HepG2 (cell line): ENCODE measurements around the gene SNX18. TPM values are rescaled to one million over a fixed set of nuclear protein-coding genes. Genes with fewer than 3 reads are reported as not detected.

Experiments used
- ATAC-seq: fragments of 200-7000 bp; cut with Tn5 transposase; 3 replicates; pipeline ENCODE4 v1.9.1; 2020; ENCODE audit warnings: mild to moderate bottlenecking, moderate library complexity
- BruUV-seq: library from RNA; stranded (reverse); fragments of 400-500 nt; replicated peaks from 2 replicates; lab custom pipeline; 2021; lab: Mats Ljungman, UMichigan
- CTCF ChIA-PET: fragments of 300-600 bp; formaldehyde crosslinking; extraction: SDS; loops from one replicate; lab custom pipeline; 2021; ENCODE audit warnings: low total read pairs, inconsistent platforms, low intra/inter-chr PET ratio; lab: Yijun Ruan, JAX
- POLR2A ChIA-PET: fragments of 350-600 bp; sonication (Branson Sonifier 250); formaldehyde crosslinking; loops from one replicate; lab custom pipeline; 2020; ENCODE audit warnings: antibody characterized with exemption, inconsistent platforms; lab: Yijun Ruan, JAX
- DNase-seq: peaks from one replicate; pipeline ENCODE4 v3.0.0-alpha.2; 2015; ENCODE audit warnings: low spot score
- FAIRE-seq: peaks from 3 replicates; lab custom pipeline; 2011; peaks lifted over from hg19 to GRCh38; lab: Jason Lieb, UNC
- H2AFZ ChIP-seq: one replicate; pipeline ENCODE4 v1.6.1; 2011; ENCODE audit warnings: low read length, inconsistent platforms
- H3K27ac ChIP-seq: fragments of 300-600 bp; 3 replicates; pipeline ENCODE4 v1.8.0; 2011; ENCODE audit warnings: mixed run types, mild to moderate bottlenecking, mixed read lengths, low read length, inconsistent platforms; ENCODE audit not compliant: insufficient read depth; ENCODE audit errors: extremely low read length
- H3K27me3 ChIP-seq, 2 experiments: fragments of 200-600 bp in 1 of 2; 2 replicates in 1 of 2; 3 replicates in 1 of 2; pipeline versions ENCODE4 v1.6.0 to v1.8.0; 2011; ENCODE audit warnings: low read length in 2 of 2, mild to moderate bottlenecking in 2 of 2, moderate library complexity in 2 of 2, inconsistent platforms in 1 of 2; ENCODE audit not compliant: insufficient read depth in 2 of 2, control insufficient read depth in 1 of 2
- H3K36me3 ChIP-seq, 2 experiments: fragments of 200-600 bp in 1 of 2; replicated peaks in 1 of 2; 2 replicates in 1 of 2; 3 replicates in 1 of 2; pipeline versions ENCODE4 v1.5.1 to v1.8.0; 2011; ENCODE audit warnings: low read length in 2 of 2, inconsistent platforms in 1 of 2; ENCODE audit not compliant: insufficient read depth in 2 of 2, control insufficient read depth in 1 of 2
- H3K4me1 ChIP-seq: 2 replicates; pipeline ENCODE4 v1.5.1; 2012; ENCODE audit warnings: low read length, inconsistent platforms; ENCODE audit not compliant: insufficient read depth
- H3K4me2 ChIP-seq: 2 replicates; pipeline ENCODE4 v1.6.0; 2011; ENCODE audit warnings: low read depth, low read length, inconsistent platforms
- H3K4me3 ChIP-seq, 3 experiments: fragments of 200-600 bp in 1 of 3; sonication (generic), shearing (Covaris generic) in 1 of 3; replicated peaks in 1 of 3; 2 replicates each; pipeline ENCODE4 v1.5.1; 2011 to 2016; ENCODE audit warnings: low read length in 3 of 3, inconsistent platforms in 2 of 3, low read depth in 2 of 3, mild to moderate bottlenecking in 2 of 3, control low read depth in 1 of 3, mixed read lengths in 1 of 3; ENCODE audit not compliant: insufficient read depth in 1 of 3
- H3K79me2 ChIP-seq: one replicate; pipeline ENCODE4 v1.6.1; 2011; ENCODE audit warnings: low read length, inconsistent platforms; ENCODE audit not compliant: insufficient read depth
- H3K9ac ChIP-seq: 2 replicates; pipeline ENCODE4 v1.6.0; 2011; ENCODE audit warnings: mild to moderate bottlenecking, low read depth, low read length, inconsistent platforms; ENCODE audit not compliant: insufficient read depth
- H3K9me3 ChIP-seq: 2 replicates; pipeline ENCODE4 v1.5.1; 2012; ENCODE audit warnings: mild to moderate bottlenecking, low read length
- H4K20me1 ChIP-seq: 2 replicates; pipeline ENCODE4 v1.6.0; 2011; ENCODE audit warnings: inconsistent platforms, mild to moderate bottlenecking, low read length, moderate library complexity; ENCODE audit not compliant: insufficient read depth
- FOXM1 ChIP-seq: sonication (generic); formaldehyde crosslinking; IDR thresholded peaks from 2 replicates; pipeline ENCODE4 v1.5.0; 2020; ENCODE audit warnings: missing genetic modification reagents
- HOXA5 ChIP-seq: sonication (generic); formaldehyde crosslinking; IDR thresholded peaks from 2 replicates; pipeline ENCODE4 v1.4.0; 2020; ENCODE audit warnings: missing genetic modification reagents
- MYC ChIP-seq: sonication (generic); formaldehyde crosslinking; IDR thresholded peaks from 2 replicates; pipeline ENCODE4 v1.9.0; 2021; ENCODE audit warnings: missing genetic modification reagents, borderline replicate concordance
- NAIF1 ChIP-seq: sonication (generic); formaldehyde crosslinking; IDR thresholded peaks from 2 replicates; pipeline ENCODE4 v1.5.0; 2020; ENCODE audit warnings: mild to moderate bottlenecking, missing genetic modification reagents, borderline replicate concordance
- NRL ChIP-seq: sonication (generic); formaldehyde crosslinking; IDR thresholded peaks from 2 replicates; pipeline ENCODE4 v1.5.0; 2020; ENCODE audit warnings: missing genetic modification reagents, mild to moderate bottlenecking, moderate library complexity, borderline replicate concordance
- PHF21A ChIP-seq: sonication (generic); formaldehyde crosslinking; IDR thresholded peaks from 2 replicates; pipeline ENCODE4 v1.5.0; 2020; ENCODE audit warnings: mild to moderate bottlenecking, missing genetic modification reagents
- RFX1 ChIP-seq: fragments of 450-650 bp; IDR thresholded peaks from 2 replicates; pipeline ENCODE4 v1.6.1; 2017
- ZMYM2 ChIP-seq: sonication (generic); formaldehyde crosslinking; IDR thresholded peaks from 2 replicates; pipeline ENCODE4 v1.8.0; 2022; ENCODE audit warnings: mild to moderate bottlenecking, missing genetic modification reagents
- ZNF263 ChIP-seq: sonication (generic); formaldehyde crosslinking; IDR thresholded peaks from 2 replicates; pipeline ENCODE4 v1.4.0; 2020; ENCODE audit warnings: missing genetic modification reagents
- WGBS: methylation state at CpG from one replicate; pipeline ENCODE4 v1.1.6; 2017; ENCODE audit warnings: low lambda C conversion rate; 5-methylcytosine and 5-hydroxymethylcytosine counted together
- in situ Hi-C: cut with HindIII; loops from 2 replicates; pipeline ENCODE4 v1.10.0; 2017; ENCODE audit warnings: low pct_unique_long_range_greater_than_20kb; ENCODE audit not compliant: extremely low pct_ligation_motif_present
- intact Hi-C: fragments of 100-400 bp; cut with micrococcal nuclease; formaldehyde crosslinking; loops from one replicate; pipeline ENCODE4 v1.10.0; 2022; ENCODE audit not compliant: unreplicated experiment
- polyA plus RNA-seq, 8 experiments: library from polyadenylated mRNA; depleted of rRNA in 3 of 8; stranded (reverse) in 7 of 8; unstranded in 1 of 8; fragments of >200 nt; fragmentation: Illumina TruSeq in 4 of 8; extraction: Trizol in 4 of 8; gene quantifications; 2 replicates each; pipeline versions ENCODE4 v1.2.1 to v1.2.3, GENCODE V29; 2011 to 2016; ENCODE audit warnings: low read depth in 4 of 8, missing spikeins in 1 of 8, mixed read lengths in 1 of 8; ENCODE audit not compliant: insufficient read depth in 1 of 8
- total RNA-seq, 5 experiments: library from RNA; depleted of rRNA; stranded (reverse); fragments of >200 nt; fragmentation: Illumina TruSeq; extraction: Trizol; gene quantifications; 2 replicates each; pipeline ENCODE4 v1.2.3, GENCODE V29; 2016; ENCODE audit warnings: low read depth in 1 of 5
- TF ChIP-seq, protein P1 (sequence below): sonication (generic); formaldehyde crosslinking; IDR thresholded peaks from 2 replicates; pipeline ENCODE4 v1.4.0; 2020; ENCODE audit warnings: missing genetic modification reagents
- TF ChIP-seq, protein P2 (sequence below): sonication (generic); formaldehyde crosslinking; IDR thresholded peaks from 2 replicates; pipeline ENCODE4 v1.8.0; 2022; ENCODE audit warnings: mild to moderate bottlenecking, missing genetic modification reagents, moderate library complexity
- TF ChIP-seq, protein P3 (sequence below): IDR thresholded peaks from 2 replicates; pipeline ENCODE4 v1.6.1; 2016
- TF ChIP-seq, protein P4 (sequence below): sonication (generic); formaldehyde crosslinking; IDR thresholded peaks from 2 replicates; pipeline ENCODE4 v1.8.0; 2022; ENCODE audit warnings: missing genetic modification reagents, mild to moderate bottlenecking, borderline replicate concordance
- TF ChIP-seq, protein P5 (sequence below): sonication (generic); formaldehyde crosslinking; IDR thresholded peaks from 2 replicates; pipeline ENCODE4 v1.5.0; 2020; ENCODE audit warnings: mild to moderate bottlenecking, missing genetic modification reagents

The SNX18 gene
- total and polyA plus RNA-seq, 2 of the 13 experiments (the other 11 are each of a cell fraction or from before 2014, with no cell fraction given) = 2.3 to 6.2 TPM

DNA sequence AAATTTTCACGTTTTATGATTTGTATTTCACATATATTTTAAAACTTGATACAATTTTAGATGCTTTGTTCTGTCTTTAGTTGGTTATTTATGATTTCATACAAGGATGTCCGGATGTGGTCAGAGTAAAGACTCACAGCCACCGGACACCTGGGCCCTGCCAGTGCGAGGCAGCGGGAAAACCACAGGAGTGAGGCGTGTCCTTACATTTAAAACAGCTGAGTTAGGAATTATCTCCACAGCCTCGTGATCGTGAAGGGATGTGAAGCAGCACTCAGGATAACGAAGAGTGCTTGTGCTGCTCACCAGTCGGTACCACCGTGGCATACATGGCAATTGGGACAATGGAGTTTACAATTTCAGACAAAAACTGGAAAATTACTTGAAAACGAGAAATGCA is 14.0 kb downstream of the SNX18 start:
- CTCF ChIA-PET = no interaction called here
- no peaks in the 10 kb centered on the region for H3K27me3 ChIP-seq
- POLR2A ChIA-PET = no interaction called here
- FAIRE-seq (no peak), ATAC-seq (no peak), DNase-seq (no peak)
- 80% methylated on average over 12 of the region's 12 CpGs for WGBS
- intact Hi-C loops (no loop called here), in situ Hi-C loops (no loop called here)
- H2AFZ ChIP-seq = no peak overlapping the region
- H3K9ac ChIP-seq = no peak overlapping the region
- BruUV-seq = no TSS peak
- no peak overlapping the region for H3K4me3 ChIP-seq
- H3K4me2 ChIP-seq = no peak overlapping the region
- H3K9me3 ChIP-seq = no peaks in the 10 kb centered on the region
- no peak overlapping the region for H3K27ac ChIP-seq
- H3K4me1 ChIP-seq = peaks cover 14% of the 10 kb centered on the region
- H4K20me1 ChIP-seq = no peaks in the 10 kb centered on the region
- peaks cover 4% of the 10 kb centered on the region for H3K79me2 ChIP-seq
- H3K36me3 ChIP-seq = no peaks in the 10 kb centered on the region
- TF ChIP-seq, protein P1, sequence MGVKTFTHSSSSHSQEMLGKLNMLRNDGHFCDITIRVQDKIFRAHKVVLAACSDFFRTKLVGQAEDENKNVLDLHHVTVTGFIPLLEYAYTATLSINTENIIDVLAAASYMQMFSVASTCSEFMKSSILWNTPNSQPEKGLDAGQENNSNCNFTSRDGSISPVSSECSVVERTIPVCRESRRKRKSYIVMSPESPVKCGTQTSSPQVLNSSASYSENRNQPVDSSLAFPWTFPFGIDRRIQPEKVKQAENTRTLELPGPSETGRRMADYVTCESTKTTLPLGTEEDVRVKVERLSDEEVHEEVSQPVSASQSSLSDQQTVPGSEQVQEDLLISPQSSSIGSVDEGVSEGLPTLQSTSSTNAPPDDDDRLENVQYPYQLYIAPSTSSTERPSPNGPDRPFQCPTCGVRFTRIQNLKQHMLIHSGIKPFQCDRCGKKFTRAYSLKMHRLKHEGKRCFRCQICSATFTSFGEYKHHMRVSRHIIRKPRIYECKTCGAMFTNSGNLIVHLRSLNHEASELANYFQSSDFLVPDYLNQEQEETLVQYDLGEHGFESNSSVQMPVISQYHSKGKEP (CRISPR knock-in tag) = no peak
- TF ChIP-seq, protein P2, sequence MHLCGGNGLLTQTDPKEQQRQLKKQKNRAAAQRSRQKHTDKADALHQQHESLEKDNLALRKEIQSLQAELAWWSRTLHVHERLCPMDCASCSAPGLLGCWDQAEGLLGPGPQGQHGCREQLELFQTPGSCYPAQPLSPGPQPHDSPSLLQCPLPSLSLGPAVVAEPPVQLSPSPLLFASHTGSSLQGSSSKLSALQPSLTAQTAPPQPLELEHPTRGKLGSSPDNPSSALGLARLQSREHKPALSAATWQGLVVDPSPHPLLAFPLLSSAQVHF (CRISPR knock-in tag) = no peak
- no peak for TF ChIP-seq HOXA5 (CRISPR knock-in tag)
- no peak for TF ChIP-seq ZNF263 (CRISPR knock-in tag)
- TF ChIP-seq NRL (CRISPR knock-in tag) = no peak
- TF ChIP-seq RFX1 = no peak
- no peak for TF ChIP-seq PHF21A (CRISPR knock-in tag)
- TF ChIP-seq, protein P3, sequence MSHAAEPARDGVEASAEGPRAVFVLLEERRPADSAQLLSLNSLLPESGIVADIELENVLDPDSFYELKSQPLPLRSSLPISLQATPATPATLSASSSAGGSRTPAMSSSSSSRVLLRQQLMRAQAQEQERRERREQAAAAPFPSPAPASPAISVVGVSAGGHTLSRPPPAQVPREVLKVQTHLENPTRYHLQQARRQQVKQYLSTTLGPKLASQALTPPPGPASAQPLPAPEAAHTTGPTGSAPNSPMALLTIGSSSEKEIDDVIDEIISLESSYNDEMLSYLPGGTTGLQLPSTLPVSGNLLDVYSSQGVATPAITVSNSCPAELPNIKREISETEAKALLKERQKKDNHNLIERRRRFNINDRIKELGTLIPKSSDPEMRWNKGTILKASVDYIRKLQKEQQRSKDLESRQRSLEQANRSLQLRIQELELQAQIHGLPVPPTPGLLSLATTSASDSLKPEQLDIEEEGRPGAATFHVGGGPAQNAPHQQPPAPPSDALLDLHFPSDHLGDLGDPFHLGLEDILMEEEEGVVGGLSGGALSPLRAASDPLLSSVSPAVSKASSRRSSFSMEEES (CRISPR knock-in tag) = no peak
- no peak for TF ChIP-seq MYC (CRISPR knock-in tag)
- TF ChIP-seq, protein P4, sequence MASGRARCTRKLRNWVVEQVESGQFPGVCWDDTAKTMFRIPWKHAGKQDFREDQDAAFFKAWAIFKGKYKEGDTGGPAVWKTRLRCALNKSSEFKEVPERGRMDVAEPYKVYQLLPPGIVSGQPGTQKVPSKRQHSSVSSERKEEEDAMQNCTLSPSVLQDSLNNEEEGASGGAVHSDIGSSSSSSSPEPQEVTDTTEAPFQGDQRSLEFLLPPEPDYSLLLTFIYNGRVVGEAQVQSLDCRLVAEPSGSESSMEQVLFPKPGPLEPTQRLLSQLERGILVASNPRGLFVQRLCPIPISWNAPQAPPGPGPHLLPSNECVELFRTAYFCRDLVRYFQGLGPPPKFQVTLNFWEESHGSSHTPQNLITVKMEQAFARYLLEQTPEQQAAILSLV = no peak
- no peak for TF ChIP-seq ZMYM2
- TF ChIP-seq NAIF1 (CRISPR knock-in tag) = no peak
- TF ChIP-seq, protein P5, sequence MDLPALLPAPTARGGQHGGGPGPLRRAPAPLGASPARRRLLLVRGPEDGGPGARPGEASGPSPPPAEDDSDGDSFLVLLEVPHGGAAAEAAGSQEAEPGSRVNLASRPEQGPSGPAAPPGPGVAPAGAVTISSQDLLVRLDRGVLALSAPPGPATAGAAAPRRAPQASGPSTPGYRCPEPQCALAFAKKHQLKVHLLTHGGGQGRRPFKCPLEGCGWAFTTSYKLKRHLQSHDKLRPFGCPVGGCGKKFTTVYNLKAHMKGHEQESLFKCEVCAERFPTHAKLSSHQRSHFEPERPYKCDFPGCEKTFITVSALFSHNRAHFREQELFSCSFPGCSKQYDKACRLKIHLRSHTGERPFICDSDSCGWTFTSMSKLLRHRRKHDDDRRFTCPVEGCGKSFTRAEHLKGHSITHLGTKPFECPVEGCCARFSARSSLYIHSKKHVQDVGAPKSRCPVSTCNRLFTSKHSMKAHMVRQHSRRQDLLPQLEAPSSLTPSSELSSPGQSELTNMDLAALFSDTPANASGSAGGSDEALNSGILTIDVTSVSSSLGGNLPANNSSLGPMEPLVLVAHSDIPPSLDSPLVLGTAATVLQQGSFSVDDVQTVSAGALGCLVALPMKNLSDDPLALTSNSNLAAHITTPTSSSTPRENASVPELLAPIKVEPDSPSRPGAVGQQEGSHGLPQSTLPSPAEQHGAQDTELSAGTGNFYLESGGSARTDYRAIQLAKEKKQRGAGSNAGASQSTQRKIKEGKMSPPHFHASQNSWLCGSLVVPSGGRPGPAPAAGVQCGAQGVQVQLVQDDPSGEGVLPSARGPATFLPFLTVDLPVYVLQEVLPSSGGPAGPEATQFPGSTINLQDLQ (CRISPR knock-in tag) = no peak
- no peak for TF ChIP-seq FOXM1 (CRISPR knock-in tag)
